AG04449 (cell line): ENCODE data around the gene SEMG1.

Source experiments
- CTCF ChIA-PET: fragments of 350-600 bp; formaldehyde crosslinking; extraction: SDS; loops from one replicate; lab custom pipeline; 2021; ENCODE audit warnings: antibody characterized with exemption; lab: Yijun Ruan, JAX
- POLR2A ChIA-PET: fragments of 400-600, 350-600 bp; formaldehyde crosslinking; extraction: SDS; loops from one replicate; lab custom pipeline; 2020; ENCODE audit warnings: antibody characterized with exemption, inconsistent platforms; lab: Yijun Ruan, JAX
- DNase-seq: peaks from one replicate; pipeline ENCODE4 v3.0.0-alpha.2; 2010; ENCODE audit warnings: low read depth, low spot score
- H3K4me3 ChIP-seq: 2 replicates; pipeline ENCODE4 v1.5.1; 2011; ENCODE audit warnings: low read depth, mild to moderate bottlenecking, control low read depth, low read length
- CTCF ChIP-seq: IDR thresholded peaks from one replicate; pipeline ENCODE4 v1.5.1; 2011; ENCODE audit warnings: mild to moderate bottlenecking, moderate library complexity, low read length, control low read depth, inconsistent platforms; ENCODE audit not compliant: insufficient read depth; ENCODE audit errors: missing control alignments

SEMG1 gene

GRCh38 chr20:45212836-45213235 is 6.0 kb downstream of the SEMG1 start:
- TF ChIP-seq CTCF: no peak
- H3K4me3 ChIP-seq: no peak overlapping the region
- POLR2A ChIA-PET: no interaction called here
- CTCF ChIA-PET: no interaction called here
- no peak for DNase-seq

GRCh38 chr20:45218124-45218523 is 11.3 kb downstream of the SEMG1 start:
- ChIA-PET POLR2A (no interaction called here), CTCF (no interaction called here)
- TF ChIP-seq CTCF: no peak
- no peak for DNase-seq
- no peak overlapping the region for H3K4me3 ChIP-seq

GRCh38 chr20:45218636-45219035 is 11.8 kb downstream of the SEMG1 start:
- POLR2A ChIA-PET: no interaction called here
- TF ChIP-seq CTCF: no peak
- H3K4me3 ChIP-seq: no peak overlapping the region
- DNase-seq: no peak
- CTCF ChIA-PET: no interaction called here

GRCh38 chr20:45221076-45221475 is 14.2 kb downstream of the SEMG1 start, which contains the start of gene SEMG2:
TSS of gene SEMG2 (plus strand) at chr20:45221373. CDS start at chr20:45221390, 17 bp downstream.
- no peak within 1 kb of the TSS for H3K4me3 ChIP-seq
- CTCF ChIA-PET: no interaction called here
- POLR2A ChIA-PET: no interaction called here
- DNase-seq: no peak
- TF ChIP-seq CTCF: no peak

GRCh38 chr20:45223136-45223535 is 16.3 kb downstream of the SEMG1 start:
- ChIA-PET CTCF (no interaction called here), POLR2A (no interaction called here)
- no peak for TF ChIP-seq CTCF
- H3K4me3 ChIP-seq: no peak overlapping the region
- no peak for DNase-seq

- DNase-seq: no peak
- TF ChIP-seq CTCF: no peak
- no peak overlapping the region for H3K4me3 ChIP-seq
- ChIA-PET CTCF (no interaction called here), POLR2A (no interaction called here)
Measured at GRCh38 chr20:45226287-45226686, 19.5 kb downstream of the SEMG1 start.
